Esophagus (tissue), 2 donors: ENCODE measurements around the gene GPRC6A. TPM values are rescaled to one million over a fixed set of nuclear protein-coding genes. Genes with fewer than 3 reads are reported as not detected.

Source experiments
- H3K27ac ChIP-seq, 2 donors: one replicate each; pipeline ENCODE4 v1.5.1; 2013; ENCODE audit warnings: low read depth in 2 of 2, mild to moderate bottlenecking in 2 of 2, inconsistent platforms in 1 of 2, low read length in 1 of 2, moderate library complexity in 1 of 2
- H3K27me3 ChIP-seq, 2 donors: one replicate each; pipeline ENCODE4 v1.6.1; 2013; ENCODE audit warnings: low read length in 2 of 2, control low read depth in 1 of 2, mild to moderate bottlenecking in 1 of 2; ENCODE audit not compliant: insufficient read depth in 2 of 2, control insufficient read depth in 1 of 2
- H3K36me3 ChIP-seq, 2 donors: one replicate each; pipeline ENCODE4 v1.6.1; 2013; ENCODE audit warnings: low read length in 1 of 2; ENCODE audit not compliant: control insufficient read depth in 2 of 2, insufficient read depth in 2 of 2
- H3K4me1 ChIP-seq, 2 donors: one replicate each; pipeline ENCODE4 v1.6.1; 2013; ENCODE audit warnings: low read length in 1 of 2; ENCODE audit not compliant: control insufficient read depth in 2 of 2, insufficient read depth in 2 of 2
- H3K4me3 ChIP-seq, 2 donors: one replicate each; pipeline ENCODE4 v1.5.1; 2013; ENCODE audit warnings: low read length in 2 of 2, mild to moderate bottlenecking in 2 of 2, low read depth in 1 of 2, moderate library complexity in 1 of 2
- H3K9me3 ChIP-seq, 2 donors: one replicate each; pipeline ENCODE4 v1.6.1; 2013; ENCODE audit warnings: mild to moderate bottlenecking in 2 of 2, low read depth in 1 of 2, low read length in 1 of 2, moderate library complexity in 1 of 2; ENCODE audit not compliant: control insufficient read depth in 2 of 2, insufficient read depth in 1 of 2
- WGBS, 2 donors: extraction: QIAGEN DNeasy Blood & Tissue Kit; methylation state at CpG; one replicate each; pipeline ENCODE4 v1.1.7; 2013; 5-methylcytosine and 5-hydroxymethylcytosine counted together
- polyA plus RNA-seq, 2 donors: library from polyadenylated mRNA; stranded (reverse); fragments of 200-250 nt; gene quantifications; one replicate each; pipeline ENCODE4 v1.2.3, GENCODE V29; 2013
- donor health status: healthy with polysubstance abuse.
- donor health status: Bipolar disorder and iron deficiency.

The GPRC6A gene, protein sequence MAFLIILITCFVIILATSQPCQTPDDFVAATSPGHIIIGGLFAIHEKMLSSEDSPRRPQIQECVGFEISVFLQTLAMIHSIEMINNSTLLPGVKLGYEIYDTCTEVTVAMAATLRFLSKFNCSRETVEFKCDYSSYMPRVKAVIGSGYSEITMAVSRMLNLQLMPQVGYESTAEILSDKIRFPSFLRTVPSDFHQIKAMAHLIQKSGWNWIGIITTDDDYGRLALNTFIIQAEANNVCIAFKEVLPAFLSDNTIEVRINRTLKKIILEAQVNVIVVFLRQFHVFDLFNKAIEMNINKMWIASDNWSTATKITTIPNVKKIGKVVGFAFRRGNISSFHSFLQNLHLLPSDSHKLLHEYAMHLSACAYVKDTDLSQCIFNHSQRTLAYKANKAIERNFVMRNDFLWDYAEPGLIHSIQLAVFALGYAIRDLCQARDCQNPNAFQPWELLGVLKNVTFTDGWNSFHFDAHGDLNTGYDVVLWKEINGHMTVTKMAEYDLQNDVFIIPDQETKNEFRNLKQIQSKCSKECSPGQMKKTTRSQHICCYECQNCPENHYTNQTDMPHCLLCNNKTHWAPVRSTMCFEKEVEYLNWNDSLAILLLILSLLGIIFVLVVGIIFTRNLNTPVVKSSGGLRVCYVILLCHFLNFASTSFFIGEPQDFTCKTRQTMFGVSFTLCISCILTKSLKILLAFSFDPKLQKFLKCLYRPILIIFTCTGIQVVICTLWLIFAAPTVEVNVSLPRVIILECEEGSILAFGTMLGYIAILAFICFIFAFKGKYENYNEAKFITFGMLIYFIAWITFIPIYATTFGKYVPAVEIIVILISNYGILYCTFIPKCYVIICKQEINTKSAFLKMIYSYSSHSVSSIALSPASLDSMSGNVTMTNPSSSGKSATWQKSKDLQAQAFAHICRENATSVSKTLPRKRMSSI
- not detected for polyA plus RNA-seq

DNA sequence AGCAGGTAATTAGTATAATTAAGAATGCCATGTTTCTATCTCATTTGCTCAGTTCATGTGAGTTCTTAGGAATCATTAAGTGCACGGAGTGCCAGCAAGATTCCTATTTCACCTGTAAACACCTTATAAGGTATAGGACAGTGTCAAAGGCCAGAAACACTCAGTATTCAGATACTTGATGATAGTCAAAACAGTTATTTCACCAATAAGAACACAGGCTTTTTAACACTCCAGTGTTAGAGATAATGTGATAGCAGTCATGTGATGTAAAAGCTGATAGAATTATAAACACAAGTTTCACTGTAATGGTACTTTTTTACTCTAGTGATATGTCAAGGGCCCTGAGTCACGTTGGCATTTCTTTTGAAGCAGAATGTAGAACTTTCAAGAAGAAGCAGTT is at the start of gene GPRC6A:
GPRC6A (minus strand) TSS at position 101 of the 400 bp plus-strand sequence; CDS start at position 31, 70 bp downstream.
- 46 to 52% methylated on average over 2 of the region's 2 CpGs for WGBS, 2 donors
- H3K27ac ChIP-seq = no peak within 1 kb of the TSS
- H3K27me3 ChIP-seq = no peaks in the 10 kb centered on the region
- H3K36me3 ChIP-seq = no peaks in the 10 kb centered on the region
- H3K4me1 ChIP-seq = no peaks in the 10 kb centered on the region
- no peak within 1 kb of the TSS for H3K4me3 ChIP-seq
- H3K9me3 ChIP-seq = no peaks in the 10 kb centered on the region

GRCh38 chr6:116877743-116878142 is 48.9 kb upstream of the GPRC6A start:
- whole genome bisulfite sequencing, 2 donors = 10 to 12% methylated on average over 10 of the region's 10 CpGs
- no peak overlapping the region for H3K4me3 ChIP-seq
- peaks cover 8% of the 10 kb centered on the region in 2 donors for H3K4me1 ChIP-seq
- no peaks in the 10 kb centered on the region for H3K9me3 ChIP-seq
- H3K27ac ChIP-seq = no peak overlapping the region
- peaks cover 0 to 16% of the 10 kb centered on the region in 2 donors for H3K27me3 ChIP-seq
- no peaks in the 10 kb centered on the region for H3K36me3 ChIP-seq

- H3K4me3 ChIP-seq = peak within 1 kb of the TSS in 1 of 2 donors; percentile 27
Observed at GRCh38 chr6:116876635-116877611, 48.0 kb upstream of the GPRC6A start, which contains the start of gene RFX6. RFX6 (plus strand) TSS chr6:116877242; CDS start chr6:116877276, 34 bp downstream.

DNA sequence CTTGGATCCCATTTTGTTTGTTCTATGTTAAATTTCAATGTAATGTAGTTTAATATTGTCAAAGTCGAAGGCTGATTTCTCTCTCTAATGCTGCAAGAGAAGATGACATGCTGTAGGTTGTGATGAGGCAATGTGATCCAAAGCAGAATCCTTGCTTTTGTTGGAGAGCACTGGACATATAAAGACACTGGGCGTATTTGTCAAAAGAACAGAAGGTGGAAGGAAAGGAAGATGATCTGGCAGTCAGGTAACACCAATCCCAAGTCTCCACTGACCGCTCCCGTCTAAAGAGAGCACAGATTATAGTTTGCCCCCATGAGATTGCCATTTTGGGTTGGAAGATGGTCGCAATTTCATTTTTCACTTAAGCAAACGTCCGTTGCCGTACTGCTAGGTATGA is 47.2 kb upstream of the GPRC6A start:
- H3K9me3 ChIP-seq = no peaks in the 10 kb centered on the region
- H3K4me1 ChIP-seq = peaks cover 8% of the 10 kb centered on the region in 2 donors
- no peak overlapping the region for H3K27ac ChIP-seq
- no peak overlapping the region for H3K4me3 ChIP-seq
- H3K27me3 ChIP-seq = peaks cover 0 to 16% of the 10 kb centered on the region in 2 donors
- H3K36me3 ChIP-seq = no peaks in the 10 kb centered on the region
- WGBS, 2 donors = 21 to 22% methylated on average over 8 of the region's 8 CpGs

More at GRCh38 chr6:116876635-116877611, 48.0 kb upstream of the GPRC6A start, which contains the start of gene RFX6:
- Histone ChIP-seq H3K4me1 (peaks cover 8% of the 10 kb centered on the region in 2 donors), H3K9me3 (no peaks in the 10 kb centered on the region), H3K27ac (no peak within 1 kb of the TSS), H3K36me3 (no peaks in the 10 kb centered on the region), H3K27me3 (peaks cover 0 to 16% of the 10 kb centered on the region in 2 donors)
- WGBS, 2 donors = 2 to 3% methylated on average over 56 to 73 of the region's 73 CpGs

- H3K27me3 ChIP-seq = peaks cover 0 to 16% of the 10 kb centered on the region in 2 donors
- no peaks in the 10 kb centered on the region for H3K36me3 ChIP-seq
- WGBS, 2 donors = 92 to 94% methylated on average over 4 of the region's 4 CpGs
- peaks cover 8% of the 10 kb centered on the region in 2 donors for H3K4me1 ChIP-seq
- no peaks in the 10 kb centered on the region for H3K9me3 ChIP-seq
- no peak overlapping the region for H3K27ac ChIP-seq
- no peak overlapping the region for H3K4me3 ChIP-seq
Observed at GRCh38 chr6:116872771-116873170, 43.9 kb upstream of the GPRC6A start.

- Histone ChIP-seq H3K27me3 (no peaks in the 10 kb centered on the region), H3K4me1 (no peaks in the 10 kb centered on the region), H3K9me3 (no peaks in the 10 kb centered on the region), H3K27ac (no peak overlapping the region), H3K4me3 (no peak overlapping the region), H3K36me3 (no peaks in the 10 kb centered on the region)
- 81 to 86% methylated on average over 3 of the region's 3 CpGs for WGBS, 2 donors
Observed at GRCh38 chr6:116866281-116866871, 37.5 kb upstream of the GPRC6A start.

DNA sequence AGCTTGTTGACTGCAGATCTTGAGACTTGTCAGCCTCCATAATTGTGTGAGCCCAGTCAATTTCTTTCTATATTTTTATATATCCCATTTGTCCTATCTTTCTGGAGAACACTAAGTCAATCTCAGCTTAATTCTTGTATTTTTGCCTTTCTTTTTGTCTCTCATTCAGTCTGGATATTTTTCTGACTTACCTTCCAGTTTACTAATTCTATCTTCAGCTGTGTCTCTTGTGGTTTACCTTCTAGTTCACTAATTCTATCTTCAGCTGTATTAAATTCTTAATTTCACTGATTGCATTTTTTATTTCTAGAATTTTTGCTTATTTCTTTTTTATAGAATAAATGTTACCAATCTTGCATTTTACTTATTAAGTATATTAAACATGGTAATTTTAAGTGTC is 30.4 kb upstream of the GPRC6A start:
- no peaks in the 10 kb centered on the region for H3K36me3 ChIP-seq
- no peaks in the 10 kb centered on the region for H3K27me3 ChIP-seq
- no peak overlapping the region for H3K4me3 ChIP-seq
- H3K27ac ChIP-seq = no peak overlapping the region
- no peaks in the 10 kb centered on the region for H3K9me3 ChIP-seq
- no peaks in the 10 kb centered on the region for H3K4me1 ChIP-seq

GRCh38 chr6:116858060-116858459 is 29.2 kb upstream of the GPRC6A start:
- H3K9me3 ChIP-seq = no peaks in the 10 kb centered on the region
- H3K4me1 ChIP-seq = no peaks in the 10 kb centered on the region
- no peaks in the 10 kb centered on the region for H3K36me3 ChIP-seq
- H3K4me3 ChIP-seq = no peak overlapping the region
- H3K27me3 ChIP-seq = no peaks in the 10 kb centered on the region
- no peak overlapping the region for H3K27ac ChIP-seq
